ENCODE data around the gene IGSF21. TPM values are rescaled to one million over a fixed set of nuclear protein-coding genes. Genes with fewer than 3 reads are reported as not detected.

Gene IGSF21
- total and polyA plus RNA-seq, 2 of the 4 experiments (the other 2 are of a cell fraction) = not detected

- intact Hi-C loops (cut with micrococcal nuclease) (no loop called here), in situ Hi-C loops (cut with MboI; ENCODE audit: low sequenced_read_pairs) (no loop called here), dilution Hi-C loops (cut with HindIII; ENCODE audit: low sequenced_read_pairs, unreplicated experiment) (no loop called here)
- ChIA-PET CTCF (no interaction called here), POLR2A (ENCODE audit: unreplicated experiment) (no interaction called here)
- no peak overlapping the region for H2BK5ac ChIP-seq (ENCODE audit: low read depth, low read length, poor library complexity, severe bottlenecking)
- no peak for DNase-seq
- H3K9me3 ChIP-seq (ENCODE audit: control insufficient read depth, insufficient read depth, low read length) = no peaks in the 10 kb centered on the region
- no peak overlapping the region for H3K56ac ChIP-seq (ENCODE audit: extremely low read depth, insufficient read depth, low read length)
- H3K27ac ChIP-seq (ENCODE audit: insufficient read depth, low read length) = no peak overlapping the region
- no peak overlapping the region for H4K8ac ChIP-seq (ENCODE audit: low read depth in 2 of 2, low read length in 2 of 2)
- no peak overlapping the region for H2AK5ac ChIP-seq (ENCODE audit: low read depth, low read length)
- no peak overlapping the region for H2BK20ac ChIP-seq (ENCODE audit: low read depth, low read length)
- no peaks in the 10 kb centered on the region for H3K27me3 ChIP-seq (ENCODE audit: control insufficient read depth, insufficient read depth, low read length)
- H3K14ac ChIP-seq (replicated peaks; ENCODE audit: low read depth, low read length) = no peak overlapping the region
- WGBS, 2 experiments (ENCODE audit: extremely low coverage in 2 of 2, insufficient read length in 1 of 2) = no CpG with 5 or more reads among the region's 7 CpGs
- H3K23ac ChIP-seq (ENCODE audit: low read depth, low read length) = no peak overlapping the region
- TF ChIP-seq FOS (IDR thresholded peaks at IDR 0.05; ENCODE audit: low read depth, low read length) = no peak
- TF ChIP-seq MAFK (IDR thresholded peaks at IDR 0.05; ENCODE audit: low read depth, low read length) = no peak
- TF ChIP-seq POLR2A (IDR thresholded peaks at IDR 0.05; ENCODE audit: low read depth, low read length) = no peak
- no peak for TF ChIP-seq RFX5 (IDR thresholded peaks at IDR 0.05; ENCODE audit: low read depth, low read length)
- TF ChIP-seq CHD1 (IDR thresholded peaks at IDR 0.05; ENCODE audit: low read depth, low read length) = no peak
- no peak for TF ChIP-seq USF2 (IDR thresholded peaks at IDR 0.05; ENCODE audit: low read depth, low read length)
- TF ChIP-seq RCOR1 (IDR thresholded peaks at IDR 0.05; ENCODE audit: insufficient replicate concordance, low read length) = no peak
- no peak for TF ChIP-seq CEBPB (IDR thresholded peaks at IDR 0.05; ENCODE audit: low read depth, low read length)
- no peak overlapping the region for H3K4ac ChIP-seq (ENCODE audit: low read depth, low read length)
- no peak overlapping the region for H4K5ac ChIP-seq (ENCODE audit: low read depth, low read length)
- H3K9me1 ChIP-seq (ENCODE audit: insufficient read depth, low read length) = no peaks in the 10 kb centered on the region
- BruUV-seq (replicated peaks) = no TSS peak
- H3K79me1 ChIP-seq (ENCODE audit: low read depth in 1 of 2, low read length in 2 of 2) = no peaks in the 10 kb centered on the region
- H3K36me3 ChIP-seq (ENCODE audit: control insufficient read depth, insufficient read depth, low read length) = no peaks in the 10 kb centered on the region
- no peaks in the 10 kb centered on the region for H4K20me1 ChIP-seq (ENCODE audit: insufficient read depth, low read length)
- no peak overlapping the region for H3K18ac ChIP-seq (ENCODE audit: low read depth, low read length)
- H3K4me3 ChIP-seq (ENCODE audit: insufficient read depth, low read depth, low read length) = no peak overlapping the region
- H3K4me1 ChIP-seq (ENCODE audit: control insufficient read depth, insufficient read depth, low read length) = no peaks in the 10 kb centered on the region
- no peak overlapping the region for H4K91ac ChIP-seq (ENCODE audit: insufficient read depth, low read depth, low read length)
- no peak overlapping the region for H2BK15ac ChIP-seq (ENCODE audit: low read depth, low read length)
- no peak overlapping the region for H2AK9ac ChIP-seq (replicated peaks; ENCODE audit: low read depth, low read length, poor library complexity)
- H3K9ac ChIP-seq (ENCODE audit: low read depth, low read length) = no peak overlapping the region
- H2BK120ac ChIP-seq (ENCODE audit: low read depth, low read length) = no peak overlapping the region
- no peak overlapping the region for H3K4me2 ChIP-seq (ENCODE audit: low read depth, low read length)
- no peak overlapping the region for H2AFZ ChIP-seq (replicated peaks; ENCODE audit: low read length, poor library complexity)
- no peak for ATAC-seq (ENCODE audit: low read depth)
Observed at GRCh38 chr1:18157968-18158367, 50.4 kb downstream of the IGSF21 start.

All from IMR-90 (cell line).